HG02759 (cell line): ENCODE data around the gene NAA30.
"Not testable (repeated sequence)": the region's sequence is repeated elsewhere in the genome, so short reads cannot be mapped to it uniquely, and the experiment has no call there.

Experiments
- ATAC-seq: cut with Tn5 transposase; IDR thresholded peaks from one replicate; pipeline ENCODE4 v1.9.1; 2021; ENCODE audit warnings: mild to moderate bottlenecking, moderate library complexity; ENCODE audit not compliant: unreplicated experiment

NAA30 gene

GRCh38 chr14:57390037-57390805 lies at the start of gene NAA30:
TSS of gene NAA30 (plus strand) at chr14:57390586. CDS start at chr14:57390958, 372 bp downstream.
- peak; percentile 83 for ATAC-seq

DNA sequence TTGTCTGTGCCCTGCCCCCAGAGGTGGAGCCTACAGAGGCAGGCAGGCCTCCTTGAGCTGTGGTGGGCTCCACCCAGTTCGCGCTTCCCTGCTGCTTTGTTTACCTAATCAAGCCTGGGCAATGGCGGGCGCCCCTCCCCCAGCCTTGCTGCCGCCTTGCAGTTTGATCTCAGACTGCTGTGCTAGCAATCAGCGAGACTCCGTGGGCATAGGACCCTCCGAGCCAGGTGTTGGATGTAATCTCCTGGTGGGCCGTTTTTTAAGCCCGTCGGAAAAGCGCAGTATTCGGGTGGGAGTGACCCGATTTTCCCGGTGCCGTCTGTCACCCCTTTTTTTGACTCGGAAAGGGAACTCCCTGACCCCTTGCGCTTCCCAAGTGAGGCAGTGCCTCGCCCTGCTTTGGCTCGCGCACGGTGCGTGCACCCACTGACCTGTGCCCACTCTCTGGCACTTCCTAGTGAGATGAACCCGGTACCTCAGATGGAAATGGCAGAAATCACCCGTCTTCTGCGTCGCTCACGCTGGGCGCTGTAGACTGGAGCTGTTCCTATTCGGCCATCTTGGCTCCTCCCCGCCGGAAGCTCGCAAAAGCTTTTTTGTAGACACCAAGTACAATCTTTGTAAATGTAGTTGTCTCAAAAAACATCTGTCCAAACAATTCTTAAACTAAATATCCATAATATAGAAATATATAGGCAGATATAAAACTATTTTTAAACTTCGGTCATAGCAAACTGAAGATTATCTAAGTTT lies 46.7 kb upstream of the NAA30 start:
- ATAC-seq, result not testable (repeated sequence)

DNA sequence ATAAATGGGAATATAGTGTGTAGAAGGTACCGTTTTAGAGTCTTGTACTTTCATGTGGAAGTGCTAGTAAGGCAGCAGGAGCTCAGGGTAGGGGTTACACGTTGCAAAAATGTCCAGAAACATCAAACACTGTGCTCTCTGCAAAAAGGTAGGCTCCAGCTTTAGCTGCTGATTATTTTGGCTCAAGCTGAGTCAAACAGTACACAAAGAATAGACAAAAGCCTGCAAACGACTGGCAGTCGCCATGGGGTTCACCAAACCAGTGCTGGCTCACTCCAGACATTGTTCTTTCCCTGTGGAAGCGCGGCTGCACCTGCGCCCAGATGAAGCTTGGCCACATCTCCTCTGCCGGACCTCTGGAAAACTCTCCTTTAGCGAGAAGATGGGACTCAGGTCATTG lies 45.3 kb upstream of the NAA30 start:
- no peak for ATAC-seq

DNA sequence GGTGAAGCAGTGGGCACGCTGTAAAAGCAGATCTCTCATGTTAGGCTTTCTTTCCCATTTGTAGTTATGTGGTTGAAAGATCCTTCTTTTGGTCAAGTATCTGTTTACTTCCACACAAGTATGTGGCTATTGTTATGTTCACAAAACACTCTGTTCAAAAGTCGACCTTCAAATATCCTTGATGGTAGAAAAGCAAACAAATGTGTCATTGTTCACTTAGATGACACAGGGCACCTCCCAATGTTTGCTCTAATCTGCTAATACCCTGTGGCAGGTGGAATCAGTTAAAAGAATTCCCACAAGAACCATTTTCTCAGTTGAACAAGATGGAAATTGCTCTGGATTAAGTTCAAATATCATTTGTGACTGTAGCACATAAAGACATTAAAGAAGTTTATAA lies 43.6 kb upstream of the NAA30 start:
- no peak for ATAC-seq

- no peak for ATAC-seq
Measured at GRCh38 chr14:57352396-57353170, 37.8 kb upstream of the NAA30 start.

- no peak for ATAC-seq
Measured at GRCh38 chr14:57355081-57355800, 35.1 kb upstream of the NAA30 start.

DNA sequence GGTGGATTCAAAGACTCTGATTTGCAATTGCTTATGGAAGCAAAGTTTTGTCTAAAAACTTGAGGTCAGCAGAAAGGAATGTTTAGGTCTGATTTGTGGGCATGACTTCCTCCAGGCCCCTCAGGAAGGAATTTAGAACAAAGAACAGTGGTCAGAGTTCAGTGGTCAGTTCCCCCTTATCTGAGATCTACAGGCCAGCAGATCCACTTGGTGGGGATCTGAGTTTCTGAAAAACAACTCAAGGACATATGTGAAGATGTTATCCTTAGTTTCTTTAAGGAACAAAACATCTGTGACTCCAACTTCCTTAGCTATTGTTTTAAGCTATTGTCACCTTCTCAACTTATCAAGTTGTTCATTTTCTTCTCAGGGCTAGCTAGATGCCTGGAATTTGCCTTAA lies 28.0 kb upstream of the NAA30 start:
- ATAC-seq, result no peak

- no peak for ATAC-seq
Measured at GRCh38 chr14:57364659-57365450, 25.5 kb upstream of the NAA30 start.

- not testable (repeated sequence) for ATAC-seq
Measured at GRCh38 chr14:57370187-57370586, 20.2 kb upstream of the NAA30 start.

GRCh38 chr14:57371013-57371412 lies 19.4 kb upstream of the NAA30 start:
- ATAC-seq, result no peak

GRCh38 chr14:57375156-57375555 lies 15.2 kb upstream of the NAA30 start:
- no peak for ATAC-seq

DNA sequence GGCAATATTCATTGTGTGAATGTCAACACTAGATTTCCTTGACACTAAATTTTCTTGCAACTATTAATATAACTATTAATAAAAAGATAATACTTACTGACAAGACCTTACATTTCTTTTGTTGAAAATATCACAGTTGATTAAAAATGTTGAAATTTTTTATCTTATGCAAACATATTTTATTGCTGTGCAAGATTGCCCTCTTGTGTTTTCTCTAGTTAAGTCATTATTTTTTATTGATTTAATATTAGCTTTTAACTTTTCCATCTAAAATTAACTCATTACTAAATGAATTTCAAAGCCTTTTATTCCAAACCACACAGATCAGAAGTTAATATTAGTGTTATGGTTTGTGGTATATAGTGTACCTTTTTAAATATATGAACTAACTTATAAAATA lies 11.7 kb upstream of the NAA30 start:
- no peak for ATAC-seq

DNA sequence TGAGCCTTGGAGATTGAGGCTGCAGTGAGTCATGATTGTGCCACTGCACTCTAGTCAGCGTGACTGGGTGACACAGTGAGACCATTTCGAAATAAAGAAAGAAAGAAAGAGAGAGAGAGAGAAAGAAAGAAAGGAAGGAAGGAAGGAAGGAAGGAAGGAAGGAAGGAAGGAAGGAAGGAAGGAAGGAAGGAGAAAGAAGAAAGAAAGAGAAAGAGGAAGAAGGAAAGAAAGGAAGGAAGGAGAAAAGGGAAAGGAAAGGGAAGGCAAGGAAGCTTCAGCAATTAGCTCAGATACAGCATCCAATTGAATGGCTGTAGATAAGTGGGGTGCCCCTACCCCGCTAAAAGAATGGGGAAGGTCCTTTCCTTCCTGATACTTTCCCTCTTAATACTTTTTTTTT lies 9.5 kb upstream of the NAA30 start:
- no peak for ATAC-seq

GRCh38 chr14:57382283-57382682 lies 8.1 kb upstream of the NAA30 start:
- no peak for ATAC-seq

GRCh38 chr14:57383125-57383745 lies 7.2 kb upstream of the NAA30 start:
- no peak for ATAC-seq

- ATAC-seq, result no peak
Measured at GRCh38 chr14:57388067-57388466, 2.3 kb upstream of the NAA30 start.

DNA sequence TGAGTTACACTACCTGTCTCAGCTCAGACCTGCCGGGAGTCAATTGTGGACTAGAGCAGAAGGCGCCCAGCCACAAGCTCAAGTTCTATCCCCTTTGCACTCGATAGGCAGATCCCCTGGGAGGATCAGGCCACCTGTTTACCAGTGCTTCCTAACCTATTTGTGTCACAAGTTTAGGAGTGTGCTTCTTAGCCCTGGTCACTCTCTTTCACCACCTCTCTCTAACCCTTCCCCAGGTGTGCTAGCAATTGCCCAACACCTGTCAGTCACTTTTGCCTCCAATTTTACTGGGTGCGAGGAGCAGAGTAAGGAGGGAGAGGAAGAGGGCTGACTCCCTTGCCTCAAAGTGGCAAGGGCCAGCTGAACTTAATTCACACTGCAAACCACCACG lies 745 bp upstream of the NAA30 start:
- ATAC-seq, result no peak

DNA sequence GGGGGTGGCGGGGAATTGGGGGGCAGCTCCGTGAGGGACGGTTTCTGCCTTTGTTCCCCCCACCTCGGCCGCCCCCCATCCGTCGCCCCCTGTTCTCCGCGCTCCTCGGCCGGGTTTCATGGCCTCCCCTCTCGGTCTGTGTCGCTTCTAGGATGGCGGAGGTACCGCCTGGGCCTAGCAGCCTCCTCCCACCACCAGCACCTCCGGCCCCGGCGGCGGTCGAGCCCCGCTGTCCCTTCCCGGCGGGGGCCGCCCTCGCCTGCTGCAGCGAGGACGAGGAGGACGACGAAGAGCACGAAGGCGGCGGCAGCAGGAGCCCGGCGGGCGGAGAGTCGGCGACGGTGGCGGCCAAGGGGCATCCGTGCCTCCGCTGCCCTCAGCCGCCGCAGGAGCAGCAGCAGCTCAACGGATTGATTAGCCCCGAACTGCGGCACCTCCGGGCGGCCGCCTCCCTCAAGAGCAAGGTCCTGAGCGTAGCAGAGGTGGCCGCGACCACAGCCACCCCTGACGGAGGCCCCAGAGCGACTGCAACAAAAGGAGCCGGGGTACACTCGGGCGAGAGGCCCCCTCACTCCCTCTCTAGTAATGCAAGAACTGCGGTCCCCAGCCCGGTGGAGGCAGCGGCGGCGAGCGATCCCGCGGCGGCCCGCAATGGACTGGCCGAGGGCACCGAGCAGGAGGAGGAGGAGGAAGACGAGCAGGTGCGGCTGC lies 575 bp downstream of the NAA30 start:
- peak; percentile 43 for ATAC-seq
